ENCODE results near the gene HIVEP3.

DNA sequence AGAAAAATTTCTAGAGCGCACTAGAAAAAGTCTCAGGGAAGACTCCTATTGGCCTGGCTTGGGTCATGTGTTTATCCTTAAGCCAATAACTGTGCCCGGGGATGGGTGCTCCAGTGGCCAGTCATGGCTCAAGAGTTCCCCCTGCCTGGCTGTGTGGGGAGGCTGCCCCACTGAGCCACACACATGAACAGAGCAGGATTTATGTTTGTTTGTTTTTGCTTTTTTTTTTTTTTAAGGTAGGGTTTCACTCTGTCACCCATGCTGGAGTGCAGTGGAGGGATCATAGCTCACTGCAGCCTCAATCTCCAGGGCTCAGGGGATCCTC, 456.1 kb downstream of the HIVEP3 start:
- TF ChIP-seq ZNF558 (tag by site-specific recombination; IDR thresholded peaks at IDR 0.05) (no peak), ZBTB26 (tag by site-specific recombination; optimal IDR thresholded peaks at IDR 0.05) (no peak), ZNF24 (tag by site-specific recombination; IDR thresholded peaks at IDR 0.05) (no peak), SETDB1 (IDR thresholded peaks at IDR 0.05; ENCODE audit: insufficient read length, low read length) (peak; percentile 27), ZNF16 (tag by site-specific recombination; IDR thresholded peaks at IDR 0.05; ENCODE audit: low read depth) (no peak), ZNF18 (tag by site-specific recombination; IDR thresholded peaks at IDR 0.05) (no peak), ZNF146 (tag by site-specific recombination; IDR thresholded peaks at IDR 0.05) (no peak), ZNF121 (tag by site-specific recombination; IDR thresholded peaks at IDR 0.05) (no peak), ZNF23 (tag by site-specific recombination; IDR thresholded peaks at IDR 0.05; ENCODE audit: borderline replicate concordance) (no peak)
- TF ChIP-seq, protein P1, sequence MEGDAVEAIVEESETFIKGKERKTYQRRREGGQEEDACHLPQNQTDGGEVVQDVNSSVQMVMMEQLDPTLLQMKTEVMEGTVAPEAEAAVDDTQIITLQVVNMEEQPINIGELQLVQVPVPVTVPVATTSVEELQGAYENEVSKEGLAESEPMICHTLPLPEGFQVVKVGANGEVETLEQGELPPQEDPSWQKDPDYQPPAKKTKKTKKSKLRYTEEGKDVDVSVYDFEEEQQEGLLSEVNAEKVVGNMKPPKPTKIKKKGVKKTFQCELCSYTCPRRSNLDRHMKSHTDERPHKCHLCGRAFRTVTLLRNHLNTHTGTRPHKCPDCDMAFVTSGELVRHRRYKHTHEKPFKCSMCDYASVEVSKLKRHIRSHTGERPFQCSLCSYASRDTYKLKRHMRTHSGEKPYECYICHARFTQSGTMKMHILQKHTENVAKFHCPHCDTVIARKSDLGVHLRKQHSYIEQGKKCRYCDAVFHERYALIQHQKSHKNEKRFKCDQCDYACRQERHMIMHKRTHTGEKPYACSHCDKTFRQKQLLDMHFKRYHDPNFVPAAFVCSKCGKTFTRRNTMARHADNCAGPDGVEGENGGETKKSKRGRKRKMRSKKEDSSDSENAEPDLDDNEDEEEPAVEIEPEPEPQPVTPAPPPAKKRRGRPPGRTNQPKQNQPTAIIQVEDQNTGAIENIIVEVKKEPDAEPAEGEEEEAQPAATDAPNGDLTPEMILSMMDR (tag by site-specific recombination; IDR thresholded peaks at IDR 0.05): no peak

Data from HEK293 (cell line).